Stimulated activated CD4-positive, alpha-beta T cell treated with anti-CD3 and anti-CD28 coated beads, Interleukin-2, amount 100 ng/mL, for 4 hours (primary cell): ENCODE measurements around the gene PPP1R3F.
"Not testable (repeated sequence)": the region's sequence is repeated elsewhere in the genome, so short reads cannot be mapped to it uniquely, and the experiment has no call there.

Experiments
- DNase-seq: peaks from one replicate; pipeline ENCODE4 v3.0.0-alpha.2; 2020; ENCODE audit warnings: low read depth

PPP1R3F gene

GRCh38 chrX:49273181-49273727, 3.7 kb downstream of the PPP1R3F start:
- DNase-seq: no peak

GRCh38 chrX:49276207-49276606, 6.6 kb downstream of the PPP1R3F start:
- no peak for DNase-seq

- no peak for DNase-seq
Measured at GRCh38 chrX:49276671-49277534, 7.3 kb downstream of the PPP1R3F start.

GRCh38 chrX:49277535-49277830, 7.9 kb downstream of the PPP1R3F start:
- DNase-seq: no peak

GRCh38 chrX:49278081-49278480, 8.5 kb downstream of the PPP1R3F start:
- no peak for DNase-seq

- DNase-seq: no peak
Measured at GRCh38 chrX:49282647-49283011, 13.0 kb downstream of the PPP1R3F start.

GRCh38 chrX:49284212-49284611, 14.6 kb downstream of the PPP1R3F start:
- DNase-seq: no peak

- DNase-seq: no peak
Measured at GRCh38 chrX:49286136-49286535, 16.5 kb downstream of the PPP1R3F start.

GRCh38 chrX:49286581-49286980, 17.0 kb downstream of the PPP1R3F start:
- no peak for DNase-seq

GRCh38 chrX:49287665-49288064, 18.1 kb downstream of the PPP1R3F start:
- no peak for DNase-seq

GRCh38 chrX:49290215-49290614, 20.6 kb downstream of the PPP1R3F start:
- no peak for DNase-seq

- peak; percentile 55 for DNase-seq
Measured at GRCh38 chrX:49291615-49292337, 22.2 kb downstream of the PPP1R3F start.

- DNase-seq: no peak
Measured at GRCh38 chrX:49292400-49293362, 23.1 kb downstream of the PPP1R3F start.

GRCh38 chrX:49299293-49299692, 29.7 kb downstream of the PPP1R3F start:
- DNase-seq: not testable (repeated sequence)

- DNase-seq: no peak
Measured at GRCh38 chrX:49300703-49301102, 31.1 kb downstream of the PPP1R3F start.

GRCh38 chrX:49303346-49303745, 33.8 kb downstream of the PPP1R3F start, which contains the start of gene GAGE10:
Gene GAGE10, plus strand, starts transcription at chrX:49303646. Its CDS starts 1,214 bp downstream, at chrX:49304860.
- no peak for DNase-seq

GRCh38 chrX:49307775-49308174, 38.2 kb downstream of the PPP1R3F start:
- DNase-seq: not testable (repeated sequence)

GRCh38 chrX:49308604-49309269, 39.1 kb downstream of the PPP1R3F start:
- peak; percentile 3 for DNase-seq

- DNase-seq: peak; percentile 0
Measured at GRCh38 chrX:49309401-49309981, 39.9 kb downstream of the PPP1R3F start.

- no peak for DNase-seq
Measured at GRCh38 chrX:49310371-49310770, 40.8 kb downstream of the PPP1R3F start.

GRCh38 chrX:49312176-49312575, 42.6 kb downstream of the PPP1R3F start:
- no peak for DNase-seq
